Bone marrow (tissue), 2 donors: ENCODE data around the gene ADA.
"Not testable (repeated sequence)": the region's sequence is repeated elsewhere in the genome, so short reads cannot be mapped to it uniquely, and the experiment has no call there.

Experiments
- DNase-seq, 2 donors: peaks; one replicate each; lab custom pipeline; 2025; lab: John Stamatoyannopoulos, UW

Gene ADA

GRCh38 chr20:44678990-44679611, 27.6 kb upstream of the ADA start:
- DNase-seq, result no peak

GRCh38 chr20:44678242-44678641, 26.7 kb upstream of the ADA start:
- no peak for DNase-seq

GRCh38 chr20:44672318-44672902, 20.9 kb upstream of the ADA start:
- not testable (repeated sequence) for DNase-seq

- DNase-seq, result peak in 1 of 2 donors; percentile 88
These were observed 20.0 kb upstream of the ADA start for GRCh38 chr20:44671541-44671940.

GRCh38 chr20:44670851-44671250, 19.4 kb upstream of the ADA start:
- DNase-seq, result not testable (repeated sequence)

GRCh38 chr20:44666066-44666465, 14.6 kb upstream of the ADA start:
- DNase-seq, result no peak

- DNase-seq, result peak; percentile 18 to 87
These were observed 12.6 kb upstream of the ADA start for GRCh38 chr20:44664131-44664530.

- peak in 1 of 2 donors; percentile 82 for DNase-seq
These were observed 10.8 kb upstream of the ADA start for GRCh38 chr20:44662261-44662660.

- DNase-seq, result no peak
These were observed 9.1 kb upstream of the ADA start for GRCh38 chr20:44660581-44660980.

GRCh38 chr20:44659931-44660330, 8.4 kb upstream of the ADA start:
- DNase-seq, result no peak

GRCh38 chr20:44658810-44659209, 7.3 kb upstream of the ADA start:
- DNase-seq, result no peak

GRCh38 chr20:44657875-44658274, 6.4 kb upstream of the ADA start:
- no peak for DNase-seq

- no peak for DNase-seq
These were observed 4.9 kb upstream of the ADA start for GRCh38 chr20:44656448-44656847.

- not testable (repeated sequence) for DNase-seq
These were observed 2.7 kb upstream of the ADA start for GRCh38 chr20:44654210-44654609.

- no peak for DNase-seq
These were observed 2.0 kb upstream of the ADA start for GRCh38 chr20:44653546-44653945.

- no peak for DNase-seq
These were observed 140 bp downstream of the ADA start for GRCh38 chr20:44651434-44651683.

- no peak for DNase-seq
These were observed 597 bp downstream of the ADA start for GRCh38 chr20:44650771-44651433.

GRCh38 chr20:44649976-44650375, 1.5 kb downstream of the ADA start:
- no peak for DNase-seq

GRCh38 chr20:44649126-44649525, 2.4 kb downstream of the ADA start:
- DNase-seq, result no peak

- DNase-seq, result no peak
These were observed 2.9 kb downstream of the ADA start for GRCh38 chr20:44648579-44648978.

- no peak for DNase-seq
These were observed 3.4 kb downstream of the ADA start for GRCh38 chr20:44648068-44648467.

- DNase-seq, result peak in 1 of 2 donors; percentile 66
These were observed 4.7 kb downstream of the ADA start for GRCh38 chr20:44646641-44647274.

GRCh38 chr20:44646023-44646640, 5.4 kb downstream of the ADA start:
- DNase-seq, result peak; percentile 13 to 99
